Measurements from ENCODE around the gene JUN.

GRCh38 chr1:58830291-58830690 lies 46.4 kb upstream of the JUN start:
- TF ChIP-seq EZH2 (IDR thresholded peaks at IDR 0.05; ENCODE audit: borderline replicate concordance, low read length) (no peak), CTCF (conservative IDR thresholded peaks at IDR 0.05 in 1 of 2, IDR thresholded peaks at IDR 0.05 in 1 of 2; ENCODE audit: extremely low read depth in 1 of 2, insufficient read depth in 1 of 2, low read depth in 1 of 2, low read length in 2 of 2) (no peak)
